ENCODE results near the gene TRIP11.
"Not testable (repeated sequence)": the region's sequence is repeated elsewhere in the genome, so short reads cannot be mapped to it uniquely, and the experiment has no call there.

TRIP11 gene

DNA sequence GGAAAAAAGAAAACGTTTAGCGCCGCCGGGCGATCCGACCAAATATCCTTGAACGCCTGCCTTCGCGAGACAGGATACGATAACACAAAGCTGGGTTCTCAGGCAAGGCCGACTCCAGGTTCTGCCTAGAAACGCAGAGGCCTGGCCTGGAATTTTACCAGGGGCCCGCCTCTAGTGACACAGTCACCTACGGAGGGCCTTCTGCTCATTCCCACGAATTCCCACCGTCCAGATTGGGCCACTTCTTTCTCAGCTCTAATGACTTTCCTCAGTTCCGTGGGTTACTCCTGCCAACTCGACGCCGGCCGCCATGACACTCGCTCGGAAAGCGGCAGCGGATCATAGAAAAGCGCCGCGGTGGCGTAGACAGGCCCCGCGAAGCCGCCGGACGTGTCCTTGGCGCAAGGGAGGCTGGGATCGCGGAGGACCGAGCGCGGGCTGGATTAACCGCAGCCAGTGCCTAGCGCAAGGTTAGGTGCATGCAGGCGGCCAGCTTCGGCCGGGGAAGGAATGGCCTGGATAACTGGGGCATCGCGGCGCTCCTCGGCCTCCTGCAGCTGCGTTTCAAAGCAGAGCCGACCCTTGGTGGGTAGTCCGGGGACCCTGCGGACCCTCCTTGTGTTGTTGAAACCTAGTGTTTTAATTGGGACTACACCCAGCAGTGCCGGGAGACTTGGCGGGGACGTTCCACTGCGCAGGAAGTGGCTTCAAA is at the start of gene TRIP11:
Gene TRIP11, minus strand, starts transcription at position 341 of the 712 bp plus-strand sequence. CDS start 374 bp downstream, outside the sequence.
- peak; percentile 47 to 96 (median 89) for DNase-seq

DNA sequence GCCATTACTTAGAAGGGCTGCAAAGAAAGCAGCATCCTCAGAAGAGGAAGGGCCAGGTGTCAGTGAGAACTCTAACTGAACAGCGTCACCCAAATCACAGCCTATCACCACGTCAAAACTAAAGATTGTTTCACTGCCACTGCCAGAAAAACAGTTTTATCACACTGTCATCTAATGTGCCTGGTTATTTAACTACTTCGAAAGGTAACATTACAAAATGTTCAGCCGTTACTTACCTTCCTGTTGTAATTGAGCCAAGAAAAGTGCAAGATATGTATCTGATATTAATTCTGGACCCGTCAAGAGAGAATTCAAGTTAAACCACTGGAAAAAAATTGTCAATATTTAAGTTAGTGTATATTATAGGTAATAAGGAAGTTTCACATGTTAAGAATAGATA is 48.6 kb upstream of the TRIP11 start:
- no peak for DNase-seq

DNA sequence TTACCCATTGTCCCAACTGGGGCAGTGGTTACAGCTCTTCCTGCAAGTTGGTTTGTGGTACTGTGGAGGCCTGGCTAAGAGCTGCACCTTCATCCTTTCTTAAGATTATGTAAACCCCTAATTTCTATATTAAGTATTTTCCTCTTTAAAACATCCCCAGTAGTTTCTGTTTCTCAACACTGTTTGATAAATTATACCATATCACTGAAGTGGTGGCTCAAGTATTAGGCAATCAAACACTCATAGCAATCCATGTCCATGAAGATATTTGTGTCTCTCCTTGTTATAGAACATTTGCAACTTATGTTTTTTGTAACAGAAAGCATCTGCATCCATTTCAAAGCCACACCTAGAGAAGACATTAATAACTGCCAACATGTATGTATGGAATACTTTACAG is 34.7 kb upstream of the TRIP11 start:
- DNase-seq = no peak

DNA sequence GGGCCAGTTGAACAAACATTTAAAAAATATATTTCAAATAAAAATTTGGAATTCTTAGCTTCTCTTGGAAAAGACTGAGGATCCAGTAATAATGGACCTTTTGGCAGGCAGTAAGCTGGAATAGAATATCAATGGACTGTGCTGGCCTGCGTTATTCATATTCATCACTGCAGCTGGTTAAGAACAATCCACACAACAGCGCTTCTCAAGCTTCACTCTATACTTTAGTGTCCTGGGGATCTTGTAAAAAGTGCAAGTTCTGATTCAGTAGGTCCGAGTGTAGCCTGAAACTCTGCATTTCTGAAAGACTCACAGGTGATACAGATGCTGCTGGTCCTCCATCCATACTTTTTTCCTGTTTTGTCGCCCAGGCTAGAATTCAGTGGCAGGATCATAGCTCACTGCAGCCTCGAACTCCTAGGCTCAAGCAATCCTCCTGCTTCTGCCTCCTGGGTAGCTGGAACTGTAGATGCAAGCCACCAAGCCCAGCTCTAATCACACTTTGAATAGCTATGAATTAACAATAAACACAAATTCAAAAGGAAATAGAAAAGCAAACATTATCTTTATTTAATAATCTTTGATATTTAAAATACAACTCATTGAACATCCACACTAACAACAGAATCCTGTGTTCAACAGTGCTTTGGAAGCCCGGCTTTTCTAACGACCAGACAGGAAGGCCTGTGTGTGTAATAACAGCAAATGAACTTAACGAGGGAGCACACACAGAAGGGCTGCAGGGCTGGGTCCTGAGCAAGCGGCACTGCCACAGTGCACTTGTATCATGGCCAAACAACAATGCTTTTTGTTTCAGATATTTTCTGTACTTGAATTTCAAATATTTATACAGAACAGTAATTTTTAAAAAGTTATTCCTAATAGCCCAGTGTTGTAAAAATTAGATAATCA is 18.4 kb upstream of the TRIP11 start:
- DNase-seq = peak in 2 of 56 donors; percentile 4 to 5

DNA sequence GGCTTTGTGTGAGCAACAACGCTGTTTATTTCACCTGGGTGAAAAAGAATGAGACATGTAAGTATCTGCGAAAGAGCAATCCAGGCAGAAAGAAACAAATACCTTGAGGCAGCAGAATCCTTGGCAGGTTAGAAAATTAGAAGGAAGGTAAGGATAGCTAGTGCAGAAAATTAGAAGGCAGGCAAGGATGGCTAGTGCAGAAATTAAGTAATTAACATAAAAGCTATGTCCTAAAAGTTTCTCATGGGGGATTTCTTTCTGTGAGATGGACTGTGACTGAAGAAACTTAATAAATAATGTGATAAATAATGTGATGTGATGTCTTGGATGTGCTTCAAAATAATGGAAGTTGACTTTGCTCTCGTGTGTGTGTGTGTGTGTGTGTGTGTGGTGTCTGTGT is 9.9 kb upstream of the TRIP11 start:
- DNase-seq = no peak

DNA sequence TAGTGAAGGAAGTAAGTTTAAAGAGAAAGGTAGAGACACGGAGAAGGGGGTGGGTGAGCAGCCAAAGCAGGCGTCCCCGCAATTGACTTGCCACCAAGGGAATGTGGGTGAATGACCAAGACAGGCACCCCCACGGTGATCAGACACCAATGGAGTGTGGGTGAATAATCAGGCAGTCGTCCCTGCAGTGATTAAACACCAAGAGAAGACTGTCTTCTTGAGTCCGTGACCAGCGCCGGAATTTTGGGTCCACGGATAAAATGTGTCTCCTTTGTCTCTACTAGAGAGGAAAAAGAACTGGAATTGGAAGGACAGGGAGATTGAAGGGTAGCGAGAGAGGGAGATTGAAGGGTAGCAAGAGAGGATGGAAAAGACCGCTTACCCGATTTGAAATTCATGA is 9.4 kb upstream of the TRIP11 start:
- not testable (repeated sequence) for DNase-seq

DNA sequence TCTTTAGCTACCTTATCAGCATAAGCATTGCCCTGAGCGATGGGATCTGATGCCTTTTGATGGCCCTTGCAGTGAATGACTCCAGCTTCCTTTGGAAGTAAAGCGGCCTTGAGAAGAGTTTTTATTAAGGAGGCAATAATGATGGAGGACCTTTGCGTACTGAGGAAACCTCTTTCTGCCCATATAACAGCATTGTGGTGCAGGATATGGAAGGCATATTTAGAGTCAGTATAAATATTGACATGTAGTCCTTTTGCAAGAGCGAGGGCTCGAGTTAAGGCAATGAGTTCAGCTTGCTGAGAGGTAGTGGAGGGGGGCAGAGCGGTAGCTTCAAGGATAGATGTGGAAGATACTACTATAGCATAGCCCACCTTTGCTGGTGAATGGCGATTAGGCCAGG is 6.0 kb upstream of the TRIP11 start:
- DNase-seq = not testable (repeated sequence)

DNA sequence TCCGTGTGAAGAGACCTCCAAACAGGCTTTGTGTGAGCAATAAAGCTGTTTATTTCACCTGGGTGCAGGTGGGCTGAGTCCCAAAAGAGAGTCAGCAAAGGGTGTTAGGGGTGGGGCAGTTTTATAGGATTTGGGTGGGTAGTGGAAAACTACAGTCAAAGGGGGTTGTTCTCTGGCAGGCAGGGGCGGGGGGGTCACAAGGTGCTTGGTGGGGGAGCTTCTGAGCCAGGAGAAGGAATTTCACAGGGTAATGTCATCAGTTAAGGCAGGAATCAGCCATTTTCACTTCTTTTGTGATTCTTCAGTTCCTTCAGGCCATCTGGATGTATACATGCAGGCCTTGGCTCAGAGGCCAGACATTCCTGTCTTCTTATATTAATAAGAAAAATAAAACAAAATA is 1.9 kb upstream of the TRIP11 start:
- DNase-seq = not testable (repeated sequence)

DNA sequence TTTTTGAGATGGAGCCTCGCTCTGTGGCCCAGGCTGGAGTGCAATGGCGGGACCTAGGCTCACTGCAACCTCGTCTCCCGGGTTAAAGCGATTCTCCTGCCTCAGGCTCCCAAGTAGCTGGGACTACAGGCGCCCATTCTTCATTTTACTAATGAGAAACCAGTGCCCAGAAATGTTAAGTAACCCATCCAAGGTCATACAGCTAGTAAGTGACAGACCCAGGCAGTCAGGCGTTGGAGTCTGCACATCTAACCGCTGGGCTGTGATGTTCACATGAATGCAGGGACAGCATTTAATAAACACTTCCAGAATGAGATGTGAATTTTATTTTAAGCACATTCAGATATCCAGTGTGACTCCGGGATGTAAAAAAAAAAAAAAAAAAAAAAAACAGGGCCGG is 1.3 kb upstream of the TRIP11 start:
- no peak for DNase-seq

DNA sequence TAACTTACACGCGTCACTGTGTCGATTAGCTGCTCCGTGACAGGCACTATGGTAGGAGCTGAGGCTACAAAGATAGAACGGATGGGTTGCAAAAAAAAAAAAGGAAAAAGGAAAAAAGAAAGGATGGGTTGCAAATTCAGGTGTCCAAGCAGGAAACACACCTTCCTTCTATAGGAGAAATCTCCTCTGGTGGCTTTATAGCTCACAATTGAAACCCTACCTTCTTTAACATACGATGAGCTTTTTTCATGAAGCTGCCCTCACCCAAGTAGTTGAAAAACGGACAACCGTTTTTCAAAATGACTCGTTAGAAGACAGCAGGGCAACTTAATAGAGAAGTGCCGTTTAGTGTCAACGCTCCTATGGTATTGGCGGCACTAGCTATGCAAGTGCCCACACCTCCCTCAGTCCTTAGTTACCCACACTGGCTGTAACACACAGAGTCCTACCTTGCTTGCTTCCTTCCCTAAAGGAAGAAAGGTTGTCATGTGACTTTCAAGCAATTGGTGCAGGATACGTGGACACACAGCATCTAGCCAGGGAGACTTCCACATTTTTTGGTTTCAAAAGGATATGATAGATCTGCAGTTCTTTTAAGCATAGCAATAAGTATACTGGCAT is 682 bp upstream of the TRIP11 start:
- DNase-seq = peak in 12 of 56 donors; percentile 4 to 50 (median 24)

DNA sequence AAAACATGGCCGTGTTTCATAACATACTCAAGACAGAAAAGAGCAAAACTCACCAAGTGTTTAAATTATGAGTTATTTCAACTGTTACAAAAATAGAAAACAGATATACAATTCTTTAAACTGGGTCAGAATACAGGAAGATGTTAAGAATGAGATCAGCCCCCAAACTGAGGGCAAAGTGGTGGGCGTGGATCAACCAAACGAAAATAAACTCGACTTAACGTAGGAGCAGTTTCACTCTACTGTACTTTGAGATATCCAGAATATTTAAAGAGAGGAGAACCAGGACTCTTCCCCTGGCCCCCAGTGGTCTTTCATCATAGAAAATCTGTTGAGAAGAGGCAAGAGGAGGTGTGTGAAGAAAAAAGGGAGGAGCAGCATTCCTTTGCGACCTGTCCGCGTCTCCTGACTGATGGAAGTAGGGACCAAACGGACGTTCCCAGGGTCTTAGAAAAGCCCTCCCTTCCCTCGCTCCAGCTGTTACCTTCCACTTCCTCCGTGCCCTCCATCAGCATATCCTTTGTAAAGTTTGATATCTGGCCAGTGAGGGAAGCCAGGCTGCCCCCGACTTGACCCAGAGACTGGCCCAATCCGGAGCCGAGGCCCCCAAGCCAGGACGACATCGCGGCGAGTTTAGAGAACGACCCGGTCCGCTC is 668 bp downstream of the TRIP11 start:
- peak in 16 of 56 donors; percentile 18 to 75 (median 64) for DNase-seq

DNA sequence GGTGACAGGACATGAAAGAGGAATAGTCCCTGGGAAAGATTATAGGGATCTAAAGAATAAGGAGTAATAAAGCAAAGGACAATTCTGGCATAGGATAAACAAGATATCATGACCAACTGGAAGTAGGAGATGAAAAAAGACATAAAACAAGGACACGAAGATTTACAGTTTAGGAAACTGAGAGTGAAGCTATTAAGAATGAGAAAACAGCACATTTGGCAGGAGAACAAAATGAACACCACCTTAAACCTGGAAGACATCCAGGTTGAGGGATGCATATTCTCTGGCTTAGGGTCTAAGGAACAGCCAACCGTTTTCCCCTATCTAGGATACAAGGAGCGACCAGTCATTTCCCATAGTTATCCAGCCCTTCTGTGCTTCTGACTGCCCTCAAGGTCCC is 1.9 kb downstream of the TRIP11 start:
- no peak for DNase-seq

DNA sequence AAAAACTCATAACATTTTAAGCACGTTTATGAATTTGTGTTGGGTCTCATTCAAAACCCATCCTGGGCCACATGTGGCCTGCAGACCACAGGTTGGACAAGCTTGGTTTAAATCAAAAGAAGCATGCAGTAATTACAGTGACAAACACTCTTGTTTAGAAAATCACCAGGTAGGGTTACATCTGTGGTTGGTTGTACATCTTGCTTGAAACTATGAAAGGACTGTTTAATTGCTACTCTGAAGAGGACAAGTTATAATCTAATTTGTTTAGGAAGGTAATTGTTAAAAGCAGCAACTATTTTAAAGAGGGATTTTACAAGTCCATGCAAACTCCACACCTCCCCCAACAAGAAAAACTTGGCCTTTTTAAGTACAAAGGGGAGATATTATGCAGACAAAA is 4.0 kb downstream of the TRIP11 start:
- DNase-seq = no peak

DNA sequence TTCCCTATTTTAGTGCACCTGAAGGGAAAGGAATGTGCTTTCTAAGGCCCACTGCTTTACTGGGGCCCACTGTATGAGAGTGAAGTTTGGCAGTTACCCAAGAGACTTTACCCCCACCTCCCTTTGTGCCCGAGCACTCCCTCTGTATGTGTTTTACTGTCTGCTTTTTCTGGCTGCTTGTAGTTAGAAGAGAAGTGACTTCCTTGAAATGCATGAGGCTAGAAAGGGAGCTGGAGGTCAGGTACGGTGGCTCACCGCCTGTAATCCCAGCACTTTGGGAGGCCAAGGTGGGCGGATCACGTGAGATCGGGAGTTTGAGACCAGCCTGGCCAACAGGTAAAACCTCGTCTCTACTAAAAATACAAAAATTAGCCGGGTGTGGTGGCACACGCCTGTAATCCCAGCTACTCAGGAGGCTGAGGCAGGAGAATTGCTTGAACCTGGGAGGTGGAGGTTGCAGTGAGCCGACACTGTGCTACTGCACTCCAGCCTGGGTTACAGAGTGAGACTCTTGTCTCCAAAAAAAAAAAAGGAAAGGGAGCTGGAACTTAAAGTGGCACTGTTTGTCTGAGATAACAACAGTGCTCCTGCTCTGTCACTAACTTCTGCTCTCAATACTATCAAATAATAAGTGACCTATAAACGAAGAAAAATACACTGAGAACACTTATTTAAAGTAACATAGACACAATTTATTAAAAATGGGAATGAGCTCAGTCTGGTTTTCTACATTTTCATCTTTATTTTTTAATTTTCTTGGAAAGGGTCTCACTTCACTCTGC is 5.8 kb downstream of the TRIP11 start:
- no peak for DNase-seq

DNA sequence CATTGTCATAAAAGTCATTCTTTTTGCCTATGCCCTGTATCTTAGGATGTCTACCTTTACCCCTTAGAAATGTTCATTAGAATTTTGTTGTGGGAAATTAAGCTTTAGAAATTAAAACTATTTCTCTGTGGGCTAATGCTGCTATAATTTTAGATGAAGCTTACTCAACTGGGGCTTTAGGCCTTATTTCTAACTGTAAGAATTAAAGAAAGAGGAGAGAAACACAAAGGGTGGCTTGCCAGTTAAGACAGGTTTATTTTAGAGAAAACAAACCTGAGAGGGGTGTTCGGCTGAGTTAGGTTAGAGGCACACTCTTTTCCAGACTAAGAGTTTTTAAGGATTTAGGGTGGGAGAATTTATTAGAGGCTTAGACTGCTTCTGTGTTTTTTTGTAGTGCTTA is 6.4 kb downstream of the TRIP11 start:
- DNase-seq = no peak

DNA sequence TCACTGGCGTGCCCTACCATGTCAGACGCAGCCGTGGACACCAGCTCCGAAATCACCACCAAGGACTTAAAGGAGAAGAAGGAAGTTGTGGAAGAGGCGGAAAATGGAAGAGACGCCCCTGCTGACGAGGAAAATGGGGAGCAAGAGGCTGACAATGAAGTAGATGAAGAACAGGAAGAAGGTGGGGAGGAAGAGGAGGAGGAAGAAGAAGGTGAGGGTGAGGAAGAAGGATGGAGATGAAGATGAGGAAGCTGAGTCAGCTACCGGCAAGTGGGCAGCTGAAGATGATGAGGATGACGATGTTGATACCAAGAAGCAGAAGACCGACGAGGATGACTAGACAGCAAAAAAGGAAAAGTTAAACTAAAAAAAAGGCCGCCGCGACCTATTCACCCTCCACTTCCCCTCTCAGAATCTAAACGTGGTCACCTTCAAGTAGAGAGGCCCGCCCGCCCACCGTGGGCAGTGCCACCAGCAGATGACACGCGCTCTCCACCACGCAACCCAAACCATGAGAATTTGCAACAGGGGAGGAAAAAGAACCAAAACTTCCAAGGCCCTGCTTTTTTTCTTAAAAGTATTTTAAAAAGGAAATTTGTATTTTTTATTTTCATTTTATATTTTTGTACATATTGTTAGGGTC is 13.2 kb downstream of the TRIP11 start:
- DNase-seq = no peak

DNA sequence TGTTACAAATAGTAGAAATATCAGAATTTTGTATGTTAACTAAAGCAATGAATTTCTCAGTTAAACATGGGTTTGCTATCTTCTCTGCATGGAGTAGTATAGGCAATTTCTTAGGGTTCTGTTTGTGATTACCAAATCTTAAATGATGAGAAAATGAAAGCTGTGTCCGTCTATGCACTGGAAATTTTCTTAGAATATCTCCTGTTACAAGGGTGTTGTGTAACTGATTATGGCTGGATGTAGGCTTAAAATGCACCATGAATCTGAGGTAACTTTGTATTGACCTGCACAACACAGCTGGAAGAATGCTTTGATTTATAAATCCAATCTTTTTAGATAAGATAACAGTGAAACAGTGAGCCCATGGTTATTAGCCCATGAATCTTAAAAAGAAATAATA is 17.8 kb downstream of the TRIP11 start:
- DNase-seq = no peak

DNA sequence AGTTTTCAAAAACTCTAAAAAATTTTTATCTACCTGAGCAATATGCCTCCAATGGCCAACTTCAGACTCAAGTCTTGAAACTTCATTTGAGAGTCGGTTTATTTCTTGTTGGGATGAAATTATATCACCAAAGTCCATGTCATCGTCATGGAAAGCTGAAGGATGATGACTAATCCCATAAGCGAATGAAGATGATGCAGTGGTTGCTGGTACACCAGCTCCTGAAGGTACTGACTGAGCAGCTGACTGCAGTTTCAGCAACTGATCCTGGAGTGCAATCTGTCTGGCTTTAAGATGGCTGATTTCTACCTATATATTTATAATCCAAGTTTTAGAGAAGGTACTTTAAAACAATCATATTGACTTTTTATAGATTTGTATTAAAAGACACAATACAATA is 18.3 kb downstream of the TRIP11 start:
- no peak for DNase-seq

DNA sequence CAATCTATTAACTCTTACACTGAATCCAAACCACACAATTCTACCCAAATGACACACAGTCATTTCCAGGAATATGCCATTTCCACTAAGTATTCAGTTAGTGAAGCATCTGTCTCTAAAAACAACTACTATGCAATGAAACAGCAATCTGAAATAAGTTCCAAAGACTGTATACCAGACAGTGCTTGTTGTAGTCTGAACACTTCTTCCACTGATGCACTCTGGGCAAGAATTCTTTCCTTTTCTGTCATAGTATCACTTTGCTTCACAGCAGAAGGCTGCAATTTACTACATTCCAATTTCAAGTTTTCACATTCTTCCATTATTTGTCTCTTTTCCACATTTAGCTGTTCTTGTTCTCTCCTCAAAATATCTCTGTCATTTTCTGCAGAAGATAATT is 25.8 kb downstream of the TRIP11 start:
- DNase-seq = no peak

DNA sequence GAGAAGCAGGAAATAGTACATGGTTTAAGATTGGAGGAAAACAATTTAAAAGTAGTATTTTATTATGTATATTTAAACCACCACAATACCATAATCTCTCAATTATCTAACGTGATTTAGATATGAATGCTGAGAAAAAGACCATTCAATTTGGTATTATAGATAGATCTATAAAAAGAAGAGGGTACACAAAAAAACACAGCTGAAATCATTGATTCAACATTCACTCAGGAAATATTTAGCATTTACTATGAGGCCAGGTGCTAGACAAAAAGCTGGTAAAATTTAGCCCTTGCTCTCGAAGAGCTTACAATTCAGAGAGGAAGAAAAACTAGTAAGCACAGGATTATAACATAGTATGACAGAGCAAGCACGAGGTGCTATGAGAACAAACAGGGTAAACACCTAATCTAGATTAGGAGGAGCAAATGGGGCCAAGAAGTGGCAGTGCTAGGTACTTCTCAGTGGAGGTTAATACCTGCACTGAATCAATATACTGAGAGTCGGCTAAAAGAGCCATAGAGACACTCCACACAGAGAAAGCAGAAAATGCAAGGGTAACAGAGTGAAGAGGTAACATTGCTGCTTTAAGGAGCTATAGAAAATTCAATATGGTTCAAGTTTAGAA is 27.6 kb downstream of the TRIP11 start:
- DNase-seq = no peak
